Inferior parietal cortex (tissue), 1 donor: ENCODE results near the gene MACROD1.

Experiments used
- DNase-seq: peaks from one replicate; pipeline ENCODE4 v3.0.0-alpha.2; 2016; ENCODE audit errors: extremely low spot score

Gene MACROD1

DNA sequence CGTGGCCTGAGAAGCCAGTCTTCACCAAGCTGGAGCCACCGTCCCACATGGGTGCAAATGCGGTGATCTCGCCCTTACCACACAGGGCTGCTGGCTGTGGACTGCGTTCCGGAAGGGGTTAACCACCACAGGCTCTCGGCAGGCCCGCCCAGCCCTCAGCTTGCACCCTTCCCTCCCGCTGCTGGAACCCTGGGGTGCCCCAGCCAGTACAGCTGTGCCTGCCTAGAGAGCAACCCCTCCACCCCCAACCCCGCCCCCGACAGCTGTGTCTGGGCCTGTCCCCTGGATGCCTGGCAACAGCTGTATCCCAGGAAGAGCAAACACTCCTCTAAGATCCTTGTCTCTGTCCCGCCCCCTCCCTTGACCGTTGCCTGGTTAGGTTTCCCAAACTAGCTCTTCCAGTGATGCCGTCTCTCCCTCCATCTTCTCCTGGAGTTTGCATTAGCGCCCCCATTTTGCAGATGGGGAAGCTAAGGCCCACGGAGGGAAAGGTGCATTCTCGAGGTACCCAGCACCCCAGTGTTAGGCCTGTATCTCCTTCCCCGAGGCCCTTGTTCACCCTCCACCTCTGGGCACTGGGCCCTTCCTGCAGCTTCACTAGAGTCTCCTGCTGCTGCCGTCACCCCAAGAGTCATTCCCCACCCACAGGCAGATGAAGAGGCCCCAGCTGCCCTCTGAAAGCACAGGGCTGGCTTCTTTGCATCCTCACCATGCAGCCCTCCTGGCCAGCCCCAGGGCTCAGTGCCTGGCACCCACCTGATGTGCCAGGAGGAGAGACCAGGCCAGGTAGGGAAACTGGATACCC is 204.1 kb downstream of the MACROD1 start:
- DNase-seq: no peak

DNA sequence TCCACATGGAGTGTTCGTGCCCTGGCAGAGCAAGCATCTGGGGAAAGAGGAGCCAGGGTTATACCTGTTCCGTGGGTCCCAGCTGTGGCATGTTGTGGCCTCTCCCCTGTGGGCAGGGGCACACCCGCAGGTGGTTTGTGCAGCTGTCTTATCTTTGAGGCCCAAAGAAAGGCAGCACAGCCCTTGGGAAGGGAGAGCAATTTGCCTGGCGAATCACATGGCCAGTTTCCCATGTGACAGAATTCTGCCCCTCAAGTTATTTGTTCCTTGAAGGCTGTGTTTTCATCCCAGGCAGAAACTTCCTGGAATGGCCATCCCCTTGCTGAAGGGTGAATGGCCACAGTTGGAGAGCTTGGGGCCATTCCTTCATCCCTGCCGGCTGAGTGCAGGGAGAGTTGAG is 207.9 kb downstream of the MACROD1 start:
- no peak for DNase-seq

DNA sequence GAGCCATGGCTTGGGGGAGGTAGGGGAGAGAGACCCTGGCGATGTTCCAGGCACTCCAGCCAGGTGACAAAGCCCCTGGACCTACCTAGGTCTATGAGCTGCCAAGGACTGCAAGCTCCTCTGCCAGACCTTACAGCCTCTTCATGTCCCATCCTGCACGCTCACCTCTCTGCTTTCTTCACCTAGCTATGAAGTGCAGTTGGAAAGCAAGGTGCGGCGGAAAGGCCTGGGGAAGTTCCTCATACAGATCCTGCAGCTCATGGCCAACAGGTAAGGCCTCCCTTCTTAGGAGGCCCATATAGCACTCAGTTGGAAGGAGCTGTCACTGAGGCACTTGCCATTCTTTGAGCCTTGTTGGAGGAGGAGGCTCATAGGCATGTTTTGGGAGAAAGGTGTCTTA is 213.3 kb downstream of the MACROD1 start:
- no peak for DNase-seq

DNA sequence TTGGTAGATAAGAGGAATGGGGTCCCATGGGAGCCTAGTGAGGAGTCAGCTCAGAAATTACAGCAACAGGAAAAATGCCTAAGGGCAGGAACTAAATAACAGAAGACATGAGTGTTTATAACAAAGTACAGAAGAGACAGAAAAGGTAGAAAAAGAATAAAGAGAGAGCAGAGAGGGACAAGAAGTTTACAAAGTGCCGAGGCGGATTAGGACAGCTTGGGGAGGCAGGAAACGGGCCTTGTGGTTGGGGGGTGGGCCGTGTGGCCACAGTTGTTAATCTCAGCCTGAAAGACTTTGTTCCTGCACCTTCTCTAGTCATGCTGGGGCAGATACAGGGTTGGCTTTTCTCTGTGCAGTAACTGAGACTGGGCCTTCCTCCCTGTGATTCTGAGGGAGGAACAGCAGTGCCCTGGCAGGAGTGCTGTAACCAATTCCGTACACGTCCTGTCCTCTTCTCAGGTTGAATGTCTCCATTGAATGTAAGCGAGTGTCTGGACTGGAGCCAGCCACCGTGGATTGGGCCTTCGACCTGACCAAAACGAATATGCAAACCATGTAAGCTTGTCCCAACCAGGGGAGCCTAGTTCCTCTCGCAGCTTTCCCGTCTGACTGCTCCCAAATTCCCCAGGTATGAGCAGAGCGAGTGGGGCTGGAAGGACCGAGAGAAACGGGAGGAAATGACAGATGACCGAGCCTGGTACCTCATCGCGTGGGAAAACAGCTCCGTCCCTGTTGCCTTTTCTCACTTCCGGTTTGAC is 214.0 kb downstream of the MACROD1 start:
- no peak for DNase-seq
